Testis (tissue), 2 donors: ENCODE results near the gene NKX2-3.

ENCODE experiments used
- CTCF ChIP-seq, 3 experiments: fragments of 450-650 bp in 2 of 3; fragments of 200-600 bp in 1 of 3; sonication (generic) in 1 of 3; IDR thresholded peaks; one replicate each; pipeline ENCODE4 v1.5.1; 2016 to 2019; ENCODE audit warnings: antibody characterized with exemption in 3 of 3, mild to moderate bottlenecking in 2 of 3, moderate library complexity in 1 of 3
- POLR2A ChIP-seq: fragments of 450-650 bp; IDR thresholded peaks from one replicate; pipeline ENCODE4 v1.6.1; 2017; ENCODE audit warnings: antibody characterized with exemption, mild to moderate bottlenecking, moderate library complexity

- TF ChIP-seq POLR2A: no peak
- no peak for TF ChIP-seq CTCF (IDR thresholded peaks at IDR 0.05)
Measured at GRCh38 chr10:99497343-99498025, 35.3 kb upstream of the NKX2-3 start.
